HS-5 (cell line): ENCODE results near the gene DIAPH3.
"Not testable (repeated sequence)": the region's sequence is repeated elsewhere in the genome, so short reads cannot be mapped to it uniquely, and the experiment has no call there.

ENCODE experiments used
- DNase-seq: peaks from one replicate; pipeline ENCODE4 v3.0.0-alpha.2; 2012; ENCODE audit warnings: low read depth

Gene DIAPH3

DNA sequence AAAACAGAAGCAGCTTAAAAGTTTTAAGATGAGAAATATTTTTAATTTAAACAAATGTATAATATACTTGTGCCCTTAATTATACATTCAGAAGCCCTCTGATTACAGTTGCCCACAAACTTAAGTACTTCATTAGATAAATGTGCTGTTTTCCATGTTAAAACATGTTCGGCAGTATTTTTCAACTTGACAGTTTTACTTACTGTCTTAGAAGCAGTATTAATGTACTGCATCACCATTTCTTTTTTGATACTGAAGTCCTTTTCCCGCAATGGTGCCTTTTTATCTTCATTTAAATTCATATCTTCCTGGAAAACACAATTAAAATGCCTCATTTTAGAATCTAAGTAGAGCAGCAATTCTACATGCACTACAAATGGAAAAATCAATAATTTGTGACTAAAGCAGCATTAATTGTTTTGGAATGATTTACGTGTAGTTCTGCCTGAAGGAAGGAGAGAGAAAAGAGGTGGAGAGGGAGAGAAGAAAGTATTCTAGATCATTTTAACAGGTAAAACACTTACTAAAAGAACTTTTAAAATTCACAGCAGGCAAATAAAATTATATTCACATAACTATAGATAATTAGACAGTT is 70.2 kb downstream of the DIAPH3 start:
- no peak for DNase-seq

- DNase-seq, result no peak
Observed at GRCh38 chr13:60091573-60091972, 72.2 kb downstream of the DIAPH3 start.

GRCh38 chr13:60090574-60090973 is 73.2 kb downstream of the DIAPH3 start:
- no peak for DNase-seq

- not testable (repeated sequence) for DNase-seq
Observed at GRCh38 chr13:60083780-60084179, 79.9 kb downstream of the DIAPH3 start.

DNA sequence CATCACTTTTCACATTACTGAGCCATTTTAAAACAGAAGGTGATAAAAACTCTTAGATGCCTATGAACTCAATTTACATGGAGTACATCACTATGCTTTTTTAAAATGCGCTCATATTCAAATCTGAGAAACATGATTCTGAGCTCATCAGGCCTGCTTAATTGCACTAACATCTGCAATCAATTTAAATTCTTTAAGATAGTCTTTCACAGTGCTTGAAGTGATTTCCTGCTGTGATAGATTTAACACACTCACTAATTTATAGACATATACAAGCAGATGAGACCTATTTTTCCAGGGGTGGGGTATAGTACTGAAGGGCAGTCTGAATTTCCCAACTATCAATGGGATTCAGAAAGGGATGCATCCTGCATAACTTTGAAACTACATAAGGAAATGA is 82.9 kb downstream of the DIAPH3 start:
- DNase-seq, result no peak

DNA sequence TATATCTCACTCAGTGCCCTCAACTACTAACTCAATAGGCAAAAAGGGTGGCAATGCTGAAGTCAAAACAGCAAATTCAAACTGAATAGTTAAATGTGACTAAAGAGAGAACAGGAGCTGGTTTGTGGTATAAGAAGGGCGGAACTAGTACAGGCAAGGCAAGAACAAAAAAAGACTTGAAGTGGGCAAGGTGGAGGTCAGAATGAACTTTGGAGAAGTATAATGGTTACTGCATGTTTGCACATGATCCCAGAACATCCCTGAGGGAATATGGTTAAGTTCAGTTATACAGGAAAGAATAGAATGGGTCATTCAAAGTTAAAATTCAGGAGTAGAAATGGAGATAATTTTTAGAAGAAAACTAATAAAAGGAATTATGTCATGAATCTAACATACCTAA is 85.5 kb downstream of the DIAPH3 start:
- no peak for DNase-seq

DNA sequence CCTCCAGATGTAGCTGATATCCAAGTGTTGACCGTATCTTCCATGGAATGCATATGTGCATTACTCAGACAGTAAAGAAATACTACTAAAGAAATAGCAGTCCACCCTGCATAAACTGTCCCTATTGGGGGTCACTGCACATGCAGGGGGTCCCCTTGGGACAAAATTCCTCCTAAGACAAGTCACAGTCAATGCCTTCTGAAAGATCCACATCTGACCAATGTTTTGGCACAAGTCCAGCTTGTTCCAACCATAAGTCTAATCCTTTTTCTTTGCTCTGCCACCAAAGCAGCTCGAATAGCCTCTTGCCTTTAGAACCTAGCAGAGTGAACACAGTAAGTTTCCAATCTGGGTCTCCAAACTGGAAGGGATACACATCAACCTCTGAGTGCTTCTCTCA is 87.9 kb downstream of the DIAPH3 start:
- DNase-seq, result no peak

DNA sequence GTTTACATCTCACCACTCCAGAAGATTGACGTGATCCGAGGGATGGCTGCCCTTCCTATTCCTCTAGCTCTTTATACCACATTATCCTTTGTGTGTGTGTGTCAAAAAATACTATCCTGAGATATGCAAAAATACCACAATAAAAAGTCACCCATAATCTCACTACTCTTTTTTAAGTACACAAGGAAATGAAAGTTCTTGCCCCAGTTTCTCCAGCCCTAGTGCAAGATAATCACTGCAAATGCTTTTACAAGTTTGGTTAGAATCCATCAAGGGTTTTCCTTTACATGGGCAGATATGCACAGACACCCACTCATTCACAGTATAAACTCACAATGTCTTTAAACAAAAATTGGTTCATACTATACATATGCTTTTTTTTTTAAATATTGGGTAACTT is 89.3 kb downstream of the DIAPH3 start:
- DNase-seq, result no peak

GRCh38 chr13:60066226-60066625 is 97.5 kb downstream of the DIAPH3 start:
- DNase-seq, result no peak

GRCh38 chr13:60062502-60062901 is 101.2 kb downstream of the DIAPH3 start:
- DNase-seq, result no peak

DNA sequence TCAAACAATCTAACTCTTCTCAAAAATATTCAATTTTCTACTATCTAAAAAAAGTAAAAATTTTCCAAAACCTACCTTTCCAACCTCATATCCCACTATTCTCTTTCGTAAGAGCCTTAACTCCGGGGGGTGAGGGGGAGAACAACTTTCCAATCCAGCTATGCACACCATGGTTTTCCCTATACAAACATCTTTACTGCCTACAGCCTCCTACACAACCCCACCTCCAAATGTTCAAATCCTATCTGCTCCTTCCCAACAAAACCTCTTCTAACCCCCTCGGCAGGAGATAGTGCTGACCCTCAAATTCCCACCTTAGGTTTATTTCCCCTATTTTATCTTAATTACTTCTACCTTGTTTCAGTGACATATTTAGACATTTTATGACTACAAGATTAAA is 102.0 kb downstream of the DIAPH3 start:
- no peak for DNase-seq

DNA sequence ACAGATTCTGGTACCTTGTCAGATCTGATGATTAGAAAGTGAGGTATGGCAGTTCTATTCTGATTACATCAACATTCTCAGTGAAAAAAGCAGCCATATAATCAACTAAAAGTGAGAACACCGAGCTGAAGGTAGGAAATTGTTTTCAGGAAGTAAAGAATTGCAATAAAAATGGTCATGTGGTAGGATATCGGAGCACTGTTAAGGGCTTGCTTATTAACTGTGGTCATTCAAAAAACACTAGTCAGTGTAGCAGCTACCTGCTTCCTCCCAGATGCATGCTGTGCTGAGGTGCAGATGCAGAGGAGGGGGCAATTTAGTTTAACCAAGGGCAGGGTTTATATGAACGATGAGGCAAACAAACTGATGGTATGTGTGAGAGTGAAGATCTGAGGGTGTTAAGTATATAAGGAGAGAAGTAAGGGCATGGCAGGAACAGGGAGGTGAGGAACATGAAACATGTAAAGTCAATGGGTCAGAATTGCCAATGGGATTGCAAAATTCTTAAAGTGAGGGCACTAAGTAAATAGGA is 111.9 kb downstream of the DIAPH3 start:
- no peak for DNase-seq

GRCh38 chr13:60048353-60048752 is 115.4 kb downstream of the DIAPH3 start:
- not testable (repeated sequence) for DNase-seq

- no peak for DNase-seq
Observed at GRCh38 chr13:60047918-60048317, 115.8 kb downstream of the DIAPH3 start.

GRCh38 chr13:60044321-60044720 is 119.4 kb downstream of the DIAPH3 start:
- DNase-seq, result no peak

DNA sequence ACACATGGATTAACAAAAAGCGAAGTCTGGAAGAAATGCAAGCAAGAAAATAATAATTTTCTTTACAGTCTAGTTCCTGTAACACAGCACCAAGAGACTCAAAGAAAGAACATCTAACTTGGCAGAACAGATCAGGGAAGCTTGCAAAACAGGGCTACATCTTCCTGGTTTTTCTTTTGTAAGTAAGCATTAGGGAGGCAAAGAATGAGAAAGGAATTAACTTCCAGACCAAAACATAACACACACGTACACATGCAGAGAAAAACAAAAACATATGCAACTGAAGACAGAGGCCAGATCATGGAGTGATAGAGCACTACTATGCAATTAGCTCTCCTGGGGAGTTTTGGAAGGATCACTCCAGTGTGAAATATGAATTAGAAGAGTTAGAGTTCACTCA is 120.5 kb downstream of the DIAPH3 start:
- DNase-seq, result no peak

DNA sequence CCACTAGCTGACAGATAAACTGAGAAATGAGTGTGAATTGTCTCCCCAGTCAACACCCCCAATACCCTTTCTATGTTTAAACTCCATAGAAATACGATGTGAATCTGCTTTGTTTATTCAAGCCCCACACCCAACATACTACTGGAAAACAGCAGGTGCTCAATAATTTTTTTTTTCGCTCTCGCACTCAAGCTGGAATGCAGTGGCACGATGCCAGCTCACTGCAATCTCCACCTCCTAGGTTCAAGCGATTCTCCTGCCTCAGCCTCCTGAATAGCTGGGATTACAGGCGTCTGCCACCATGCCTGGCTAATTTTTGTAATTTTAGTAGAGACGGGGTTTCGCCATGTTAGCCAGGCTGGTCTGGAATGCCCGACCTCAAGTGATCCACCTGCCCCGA is 123.1 kb downstream of the DIAPH3 start:
- DNase-seq, result not testable (repeated sequence)

DNA sequence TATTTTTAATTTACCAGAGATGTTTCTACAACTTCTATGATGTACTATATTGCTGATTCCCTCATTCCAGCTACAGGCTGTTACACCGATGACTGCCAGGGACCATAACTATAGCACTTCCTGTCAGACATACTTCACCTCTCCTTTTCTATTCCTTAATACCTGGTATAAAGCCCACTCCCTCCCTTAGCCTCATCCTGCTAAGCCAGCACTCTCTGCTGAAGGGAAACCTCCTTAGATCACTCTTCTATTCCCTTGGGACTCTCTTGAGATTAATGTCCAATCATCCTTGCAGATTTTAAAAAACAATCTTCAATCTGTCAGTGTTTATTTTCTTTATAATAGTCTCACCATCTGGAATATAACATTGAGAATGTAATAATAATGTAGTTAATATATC is 127.9 kb downstream of the DIAPH3 start:
- DNase-seq, result no peak

GRCh38 chr13:60032851-60033250 is 130.9 kb downstream of the DIAPH3 start:
- no peak for DNase-seq

DNA sequence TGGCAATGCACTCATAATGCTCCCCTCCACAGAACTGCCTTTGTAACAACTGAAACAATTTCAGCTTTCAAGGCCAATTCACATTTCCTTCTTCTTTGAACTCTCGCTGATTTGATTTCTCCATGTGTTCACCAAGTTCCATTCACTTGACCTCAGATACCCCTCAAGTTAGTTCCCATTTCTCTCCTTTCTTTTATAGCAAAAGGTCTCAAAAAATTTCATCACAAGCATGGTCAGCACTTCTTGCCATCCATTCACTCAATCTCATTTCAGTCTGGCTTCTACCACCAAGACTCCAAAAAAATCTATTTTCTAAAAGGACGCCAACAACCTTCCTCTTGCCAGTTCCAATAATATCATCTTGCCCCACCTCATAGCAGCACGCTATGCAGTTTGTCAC is 135.7 kb downstream of the DIAPH3 start:
- DNase-seq, result no peak

- no peak for DNase-seq
Observed at GRCh38 chr13:60026286-60026685, 137.4 kb downstream of the DIAPH3 start.

- no peak for DNase-seq
Observed at GRCh38 chr13:60020288-60020687, 143.4 kb downstream of the DIAPH3 start.

- no peak for DNase-seq
Observed at GRCh38 chr13:60019119-60019993, 144.4 kb downstream of the DIAPH3 start.
